Measurements from ENCODE around the gene PURA. TPM values are rescaled to one million over a fixed set of nuclear protein-coding genes. Genes with fewer than 3 reads are reported as not detected.

Gene PURA
- total and polyA plus RNA-seq, 2 of the 13 experiments (the other 11 are each of a cell fraction or from before 2014, with no cell fraction given), result 2.0 to 5.0 TPM

GRCh38 chr5:140174465-140175366 lies 60.8 kb downstream of the PURA start, which contains the start of gene CYSTM1 (continued):
- TF ChIP-seq MLXIP (CRISPR knock-in tag; IDR thresholded peaks at IDR 0.05; ENCODE audit: borderline replicate concordance) (no peak), HBP1 (CRISPR knock-in tag; IDR thresholded peaks at IDR 0.05; ENCODE audit: low read depth) (peak; percentile 25; the same call in 1 of the 2 replicates), SNRNP70 (IDR thresholded peaks at IDR 0.05; ENCODE audit: low read depth, low read length) (no peak), ATAD3A (CRISPR knock-in tag; IDR thresholded peaks at IDR 0.05) (no peak), ZNF275 (CRISPR knock-in tag; IDR thresholded peaks at IDR 0.05; ENCODE audit: borderline replicate concordance) (0 out of 2 replicates have a peak, but pooled peaks have one; percentile 28), CAMTA2 (CRISPR knock-in tag; IDR thresholded peaks at IDR 0.05; ENCODE audit: borderline replicate concordance) (peak; percentile 69; the same call in 1 of the 2 replicates), GPN1 (CRISPR knock-in tag; IDR thresholded peaks at IDR 0.05; ENCODE audit: borderline replicate concordance) (no peak), HMGA1 (CRISPR knock-in tag; conservative IDR thresholded peaks at IDR 0.05) (no peak), PAXIP1 (CRISPR knock-in tag; conservative IDR thresholded peaks at IDR 0.05) (peak; percentile 48), ZNF589 (CRISPR knock-in tag; conservative IDR thresholded peaks at IDR 0.05) (peak; percentile 21; the same call in 1 of the 2 replicates), ZNF687 (CRISPR knock-in tag; IDR thresholded peaks at IDR 0.05) (peak; percentile 83), ZNF367 (CRISPR knock-in tag; IDR thresholded peaks at IDR 0.05; ENCODE audit: borderline replicate concordance) (no peak; the same call in 1 of the 2 replicates), MXI1 (IDR thresholded peaks at IDR 0.05; ENCODE audit: borderline replicate concordance, low read depth, low read length) (peak; percentile 87; the same call in 2 of the 3 replicates)
